Effector CD4-positive, alpha-beta T cell (primary cell): Measurements from ENCODE around the gene NMNAT2.

Experiments
- DNase-seq: peaks from one replicate; pipeline ENCODE4 v3.0.0-alpha.2; 2020

NMNAT2 gene

DNA sequence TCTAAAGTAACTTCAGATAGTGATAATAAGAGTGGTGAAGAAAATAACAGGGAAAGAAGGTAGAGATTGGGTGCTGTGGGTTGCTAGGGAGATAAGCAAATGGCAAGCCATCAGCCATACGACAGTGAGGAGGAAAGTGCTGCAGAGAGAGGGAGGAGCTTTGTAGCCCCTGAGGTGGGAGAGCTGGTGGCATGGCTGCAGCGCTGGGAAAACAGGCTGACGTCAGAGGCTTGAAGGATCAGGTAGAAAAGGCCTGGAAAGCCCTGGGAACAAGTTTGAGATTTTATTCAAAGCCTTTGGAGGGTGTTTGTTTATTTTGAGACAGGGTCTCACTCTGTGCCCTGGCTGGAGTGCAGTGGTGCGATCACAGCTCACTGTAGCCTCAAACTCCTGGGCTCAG is 109.5 kb downstream of the NMNAT2 start:
- DNase-seq = no peak

DNA sequence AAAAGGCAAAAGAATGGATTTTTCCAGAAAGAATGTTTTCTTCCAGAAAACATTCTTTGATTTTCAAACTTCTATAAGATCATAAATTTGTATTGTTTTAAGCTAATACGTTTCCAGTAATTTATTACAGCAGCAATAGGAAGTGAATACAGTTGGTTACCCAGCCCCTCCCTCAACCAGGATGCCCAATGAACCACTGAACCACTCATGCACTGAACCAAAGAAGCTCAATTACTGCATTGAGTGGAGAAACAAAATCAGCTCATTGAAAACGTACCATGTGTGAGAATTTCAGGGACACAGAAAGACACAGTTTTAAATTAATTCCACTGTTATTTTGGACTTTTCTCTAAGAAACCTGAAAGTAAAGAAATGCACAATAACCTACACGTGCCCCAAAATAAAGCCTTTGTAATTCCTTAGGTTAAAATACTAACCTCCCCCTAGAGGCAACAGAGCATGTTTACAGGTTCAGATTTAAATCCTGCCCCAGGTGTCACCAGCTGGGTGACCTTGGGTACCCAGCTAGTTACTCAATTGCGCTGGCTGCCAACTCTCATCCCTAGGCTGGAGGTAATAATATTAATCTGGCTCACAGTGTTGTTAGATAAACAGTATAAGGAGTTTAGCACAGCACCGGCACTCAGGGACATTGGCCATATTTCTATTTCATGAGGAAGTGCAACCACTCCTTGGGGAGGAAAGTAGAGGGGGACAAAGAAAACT is 111.7 kb downstream of the NMNAT2 start:
- DNase-seq = no peak

DNA sequence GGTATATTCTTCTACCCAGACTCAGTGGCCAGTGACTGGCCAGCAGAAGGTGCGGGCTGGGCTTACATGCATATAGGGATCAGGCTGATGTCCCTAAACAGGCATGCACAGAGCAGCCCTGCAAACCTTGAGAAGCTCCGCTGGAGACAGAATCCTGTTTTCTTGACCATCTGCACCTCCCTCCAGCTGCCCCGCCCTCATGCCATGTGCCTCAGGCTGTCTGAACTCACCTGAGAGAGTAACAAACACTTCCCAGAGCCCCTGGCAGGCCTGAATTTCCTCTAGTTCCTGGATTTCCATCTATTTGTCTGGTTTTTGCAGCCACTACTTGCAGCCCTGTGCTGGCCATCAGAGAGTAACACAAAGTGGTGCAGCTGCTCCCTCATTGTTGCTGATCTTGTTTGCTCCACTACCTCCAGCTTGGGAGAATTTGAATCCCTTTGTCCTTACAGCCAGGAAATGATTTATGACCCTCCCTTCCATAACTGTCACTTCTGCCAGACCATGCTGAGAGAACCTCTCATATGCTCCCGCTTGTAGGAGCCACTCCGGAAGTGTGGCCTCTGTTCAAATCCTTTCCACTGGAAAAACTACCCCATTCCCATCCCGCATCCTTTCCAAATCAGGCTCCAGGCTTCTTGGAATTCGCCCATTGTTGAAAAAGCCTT is 113.6 kb downstream of the NMNAT2 start:
- DNase-seq = no peak

- DNase-seq = no peak
Measured at GRCh38 chr1:183303901-183304300, 114.3 kb downstream of the NMNAT2 start.

GRCh38 chr1:183303323-183303645 is 114.9 kb downstream of the NMNAT2 start:
- no peak for DNase-seq

- no peak for DNase-seq
Measured at GRCh38 chr1:183302452-183303322, 115.5 kb downstream of the NMNAT2 start.

DNA sequence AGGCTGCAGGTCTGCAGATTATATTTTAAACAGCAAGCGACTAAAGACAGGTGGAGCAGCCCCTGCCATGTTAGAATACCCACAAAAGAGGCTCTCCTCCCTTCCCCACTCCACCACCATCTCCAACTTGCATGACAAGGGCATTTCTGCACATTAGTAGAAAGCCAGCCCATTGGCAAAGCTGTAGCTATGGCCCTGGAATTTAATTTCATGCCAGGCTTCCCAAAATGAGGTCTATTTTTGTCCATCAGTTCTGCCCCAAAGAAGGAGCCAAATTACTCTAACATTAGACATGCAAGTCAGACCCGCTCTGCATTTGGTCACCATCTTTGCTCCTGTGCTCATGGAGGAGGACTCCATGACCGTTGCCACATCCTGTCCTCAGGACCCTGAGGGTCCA is 116.9 kb downstream of the NMNAT2 start:
- no peak for DNase-seq

DNA sequence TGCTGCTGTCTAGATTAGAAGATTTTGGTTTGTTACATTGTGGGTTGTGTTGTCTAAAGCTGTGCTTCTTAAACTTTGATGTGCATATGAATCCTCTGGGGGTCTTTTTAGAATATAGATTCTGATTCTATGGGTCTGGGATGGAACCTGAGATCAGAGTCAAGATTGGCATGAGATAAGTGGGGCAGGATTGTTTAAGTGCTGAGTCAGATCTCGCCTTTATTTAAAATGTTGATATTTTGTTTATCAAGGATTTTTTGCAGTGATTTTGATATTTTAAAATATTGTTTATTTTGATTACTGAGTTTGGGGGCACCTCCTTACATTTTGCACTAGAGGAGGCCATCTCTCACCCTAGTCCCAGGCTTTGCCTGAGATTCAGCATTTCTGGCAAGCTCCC is 117.4 kb downstream of the NMNAT2 start:
- DNase-seq = no peak

- DNase-seq = no peak
Measured at GRCh38 chr1:183300395-183300794, 117.8 kb downstream of the NMNAT2 start.

DNA sequence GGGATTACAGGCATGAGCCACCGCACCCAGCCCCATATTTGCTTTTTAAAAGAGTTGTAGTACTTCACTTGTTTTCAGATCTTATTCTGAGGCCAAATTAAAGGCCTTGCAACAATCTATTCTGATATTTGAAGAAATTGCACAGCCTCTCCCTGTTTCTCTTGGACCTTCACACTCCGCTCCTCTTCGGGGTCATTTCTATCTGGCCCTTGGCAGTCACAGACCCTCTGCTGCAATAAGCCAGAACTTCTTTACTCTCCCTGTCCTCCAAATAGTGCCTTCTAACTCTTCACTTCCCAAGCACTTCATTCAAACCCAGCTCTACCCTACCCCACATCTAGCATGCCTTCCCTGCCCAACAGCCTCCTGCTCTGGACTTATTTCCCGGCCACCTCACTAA is 121.4 kb downstream of the NMNAT2 start:
- DNase-seq = no peak

DNA sequence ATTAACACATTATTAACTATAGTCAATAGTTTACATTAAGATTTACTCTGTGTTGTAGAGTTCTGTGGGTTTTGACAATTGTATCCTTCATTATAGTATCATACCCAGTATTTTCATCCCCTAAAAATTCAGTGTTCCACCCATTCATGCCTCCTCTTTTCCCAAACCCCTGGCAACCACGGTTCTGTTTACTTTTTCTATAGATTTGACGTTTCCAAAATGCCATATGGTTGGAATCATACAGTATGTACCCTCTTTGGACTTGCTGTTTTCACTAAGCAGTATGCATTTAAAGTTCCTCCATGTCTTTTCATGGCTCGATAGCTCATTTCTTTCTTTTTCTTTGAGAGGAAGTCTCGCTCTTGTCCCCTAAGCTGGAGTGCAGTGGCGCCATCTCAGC is 122.7 kb downstream of the NMNAT2 start:
- no peak for DNase-seq

DNA sequence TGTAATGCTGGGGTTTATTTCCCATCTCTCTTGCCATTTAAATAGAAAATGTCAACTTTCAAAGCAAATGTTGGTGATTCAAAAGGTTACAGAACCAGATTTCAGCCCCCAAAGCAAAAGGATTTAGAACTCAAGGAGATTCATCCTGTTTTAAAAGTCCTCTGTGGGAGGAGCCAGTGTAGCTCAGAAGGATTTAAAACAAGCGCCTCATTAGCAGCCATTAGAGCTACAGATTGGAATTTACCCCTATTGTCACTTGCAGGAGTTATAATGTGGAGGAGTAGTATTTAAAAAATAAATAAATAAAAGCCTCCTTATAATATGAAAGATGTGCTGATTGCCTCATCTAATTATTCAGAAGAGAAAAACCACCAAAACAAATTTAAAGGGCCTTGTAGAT is 124.3 kb downstream of the NMNAT2 start:
- no peak for DNase-seq

DNA sequence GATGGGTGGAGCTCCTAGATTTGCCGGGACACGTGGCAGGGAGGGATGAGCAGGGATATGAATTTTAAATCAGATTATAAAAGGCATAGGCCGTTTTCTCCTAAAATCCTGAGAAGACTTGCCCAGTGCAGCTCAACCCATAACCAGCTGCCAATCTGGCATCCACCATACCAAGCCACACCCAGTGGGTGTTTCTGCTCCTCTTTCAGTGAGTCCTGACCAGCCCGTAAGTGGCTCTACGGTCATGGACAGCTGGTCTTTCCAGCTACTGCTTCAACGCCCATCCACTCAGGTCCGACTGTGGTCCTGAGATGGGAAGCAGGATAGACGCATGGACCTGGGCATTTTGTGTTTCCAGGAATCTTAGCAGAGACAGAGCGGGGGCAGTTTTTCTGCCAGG is 124.9 kb downstream of the NMNAT2 start:
- no peak for DNase-seq

GRCh38 chr1:183291802-183292514 is 126.2 kb downstream of the NMNAT2 start:
- no peak for DNase-seq

GRCh38 chr1:183291216-183291762 is 126.9 kb downstream of the NMNAT2 start:
- no peak for DNase-seq

DNA sequence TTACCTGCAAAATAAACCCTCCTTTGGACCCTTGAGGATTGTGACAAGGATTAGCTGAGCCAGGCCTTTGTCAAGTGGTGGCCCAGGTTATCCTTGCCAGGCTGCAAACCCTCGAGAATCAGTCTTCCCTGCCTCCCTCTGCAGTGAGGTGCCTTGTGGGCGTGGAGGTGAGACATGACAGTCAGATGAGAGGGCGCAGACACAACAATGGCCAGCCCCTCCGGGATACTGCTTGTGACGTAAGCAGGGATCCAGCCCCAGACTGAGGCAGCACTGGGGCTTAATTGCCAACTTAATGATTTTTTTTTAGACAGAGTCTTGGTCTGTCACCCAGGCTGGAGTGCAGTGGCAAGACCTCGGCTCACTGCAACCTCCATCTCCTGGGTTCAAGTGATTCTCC is 127.6 kb downstream of the NMNAT2 start:
- DNase-seq = no peak

- DNase-seq = no peak
Measured at GRCh38 chr1:183289051-183289496, 129.1 kb downstream of the NMNAT2 start.

GRCh38 chr1:183288583-183288982 is 129.6 kb downstream of the NMNAT2 start:
- DNase-seq = no peak

DNA sequence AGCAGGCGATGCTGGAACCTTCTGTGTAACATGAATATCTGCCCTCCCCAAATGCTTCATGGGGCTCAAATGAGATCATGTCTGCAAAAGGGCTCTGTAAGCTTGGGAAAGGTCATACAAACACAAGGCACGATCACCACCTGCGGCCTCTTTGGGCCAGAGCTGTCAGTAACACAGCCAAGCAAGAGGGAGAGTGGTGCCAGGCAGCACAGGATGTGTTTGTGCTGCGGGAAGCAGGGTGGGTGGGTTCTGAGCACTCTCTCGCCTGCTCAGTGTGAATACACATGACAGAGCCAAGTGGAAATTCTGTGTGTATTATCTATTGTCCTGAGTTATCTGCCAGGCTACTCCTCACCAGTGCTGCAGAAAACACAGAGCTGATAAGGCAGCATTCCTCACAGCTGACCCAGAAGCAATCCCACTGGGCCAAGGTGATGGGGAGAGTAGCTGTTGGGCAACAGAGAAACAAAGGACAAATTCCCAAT is 130.9 kb downstream of the NMNAT2 start:
- no peak for DNase-seq

DNA sequence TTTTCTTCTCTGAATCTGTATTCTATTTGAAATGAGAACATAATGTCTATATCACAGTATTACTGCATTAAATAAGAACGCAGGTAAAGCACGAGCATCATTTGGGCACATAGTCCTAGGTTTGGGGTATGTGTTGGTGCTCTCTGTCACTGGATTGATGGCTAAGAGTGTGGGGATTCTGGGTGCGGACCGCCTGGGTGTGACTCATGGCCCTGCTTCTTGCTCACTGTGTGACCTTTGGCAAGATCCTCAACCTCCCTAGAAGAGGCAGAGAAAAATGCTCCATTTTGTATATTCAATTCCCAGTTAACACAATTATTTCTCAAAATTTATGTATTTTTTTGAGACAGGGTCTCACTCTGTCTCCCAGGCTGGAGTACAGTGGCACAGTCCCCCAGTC is 132.4 kb downstream of the NMNAT2 start:
- DNase-seq = no peak

DNA sequence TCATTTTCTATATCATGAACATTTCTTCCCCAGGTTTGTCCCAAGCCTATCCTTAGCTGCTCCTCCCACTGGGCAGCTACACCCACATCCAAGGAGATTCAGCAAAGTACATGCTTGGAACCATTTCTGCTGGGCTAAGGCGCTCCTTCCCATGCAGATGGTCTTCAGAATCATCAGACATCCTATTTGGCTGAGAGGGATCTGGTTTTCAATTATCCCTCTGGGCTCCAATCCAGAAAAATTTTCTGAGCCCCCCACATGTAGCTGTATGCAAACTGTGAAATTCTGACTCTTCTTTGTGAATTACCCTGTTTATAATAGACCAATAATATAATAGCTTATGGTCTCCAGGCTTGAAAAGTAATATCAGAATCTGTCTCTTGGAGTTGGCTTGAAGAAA is 132.9 kb downstream of the NMNAT2 start:
- no peak for DNase-seq

DNA sequence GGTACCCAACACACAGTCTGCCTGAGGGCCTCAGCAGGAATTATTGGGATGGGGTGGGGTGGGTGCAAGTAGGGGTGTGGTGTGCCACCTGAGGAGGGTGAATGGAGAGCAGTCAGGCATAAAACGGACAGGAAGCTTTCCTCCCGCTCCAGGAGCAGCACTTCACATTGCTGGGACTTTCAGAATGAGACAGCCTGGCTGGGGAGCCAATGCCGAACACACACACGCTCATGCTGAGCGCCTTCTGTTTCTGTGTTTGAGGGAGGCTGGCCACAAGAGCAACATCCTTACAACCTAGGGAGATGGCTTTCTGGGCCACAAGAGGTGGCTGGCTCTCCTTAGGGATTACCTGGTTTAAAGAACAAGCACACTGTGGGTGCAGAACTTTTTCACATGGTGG is 134.1 kb downstream of the NMNAT2 start:
- DNase-seq = no peak

DNA sequence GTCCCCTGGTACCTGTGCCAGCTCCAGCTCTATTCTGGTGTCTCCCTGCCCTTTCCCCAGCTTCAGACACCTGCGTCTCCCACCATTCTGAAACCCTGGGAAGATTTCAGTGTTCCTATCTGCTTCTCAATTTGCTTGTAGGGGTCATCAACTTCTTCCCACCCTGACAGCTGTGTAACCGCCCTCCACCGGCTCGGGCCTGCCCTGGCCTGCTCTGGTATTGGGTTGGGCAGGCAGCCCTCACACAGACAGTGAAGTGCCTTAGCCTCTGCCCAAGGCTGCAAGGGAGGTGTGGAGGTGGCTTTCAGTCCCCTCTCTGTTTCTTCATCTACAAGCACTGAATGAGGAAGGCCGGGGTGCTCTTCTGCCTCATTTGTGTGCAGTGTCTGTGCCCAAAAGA is 134.9 kb downstream of the NMNAT2 start:
- no peak for DNase-seq
